Renal cortical epithelial cell (primary cell): ENCODE measurements around the gene FAM20B. TPM values are rescaled to one million over a fixed set of nuclear protein-coding genes. Genes with fewer than 3 reads are reported as not detected.
A peak's percentile ranks its signal among the peaks of the same experiment; 100 is the strongest.

Experiments
- DNase-seq: peaks from one replicate; pipeline ENCODE4 v3.0.0-alpha.2; 2011; ENCODE audit warnings: low read depth
- total RNA-seq: library from RNA; depleted of rRNA; stranded (reverse); fragments of >200 nt; gene quantifications from 2 replicates; pipeline ENCODE4 v1.2.3, GENCODE V29; 2014

Gene FAM20B
- total RNA-seq, 1 donor from 2014 or later = 35.8 TPM

- peak; percentile 80 for DNase-seq
Observed at GRCh38 chr1:179091691-179092165, 66.0 kb downstream of the FAM20B start.

- DNase-seq = no peak
Observed at GRCh38 chr1:179092896-179093461, 67.3 kb downstream of the FAM20B start.

DNA sequence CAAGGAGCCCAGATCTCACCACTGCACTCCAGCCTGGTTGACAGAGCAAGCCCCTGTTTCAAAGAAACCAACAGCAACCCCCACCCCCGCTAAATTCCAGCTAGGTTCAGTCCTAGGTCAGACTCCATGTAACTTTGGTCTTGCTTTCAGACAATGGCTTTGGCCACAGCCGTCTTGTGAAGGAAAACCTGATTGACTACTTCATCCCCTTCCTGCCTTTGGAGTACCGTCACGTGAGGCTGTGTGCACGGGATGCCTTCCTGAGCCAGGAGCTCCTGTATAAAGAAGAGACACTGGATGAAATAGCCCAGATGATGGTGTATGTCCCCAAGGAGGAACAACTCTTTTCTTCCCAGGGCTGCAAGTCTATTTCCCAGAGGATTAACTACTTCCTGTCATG, 69.1 kb downstream of the FAM20B start:
- DNase-seq = no peak

DNA sequence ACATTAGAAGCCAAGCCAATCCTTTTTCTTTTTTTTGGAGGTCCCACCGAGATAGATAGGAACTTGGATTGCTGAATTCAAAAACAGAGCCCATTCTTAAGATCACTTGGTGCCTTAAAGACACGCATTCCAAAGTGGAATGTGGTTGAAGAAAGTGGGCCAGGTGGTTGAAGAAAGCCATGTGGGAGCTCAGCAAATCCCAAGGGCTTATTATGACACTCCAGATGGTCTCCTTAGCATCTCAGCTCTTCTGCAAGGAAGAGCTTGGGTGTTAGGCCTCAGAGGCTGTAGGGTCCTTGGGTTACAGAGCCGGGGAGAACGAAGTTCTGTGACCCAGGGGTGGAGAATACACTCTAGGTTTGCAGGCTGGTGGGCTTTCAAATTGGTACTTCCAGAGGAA, 69.7 kb downstream of the FAM20B start:
- no peak for DNase-seq

DNA sequence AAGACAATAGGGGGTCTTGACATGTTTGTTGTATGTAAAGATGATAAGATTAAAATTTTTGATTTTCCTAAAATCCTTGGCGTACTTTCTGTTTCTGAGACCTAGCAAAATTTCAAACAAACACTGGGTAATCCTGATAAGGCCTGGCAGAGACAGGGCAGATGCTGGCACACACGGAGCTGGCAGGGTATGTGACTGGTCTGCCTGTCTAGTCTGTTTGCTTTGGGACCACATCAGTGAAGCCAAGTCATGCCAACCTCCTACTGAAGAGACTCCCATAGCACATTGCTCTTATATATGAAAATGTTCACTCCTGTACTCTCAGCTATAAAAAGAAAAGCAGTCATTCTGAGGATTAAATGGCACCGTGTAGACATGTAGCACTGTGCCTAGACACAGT, 70.2 kb downstream of the FAM20B start:
- DNase-seq = no peak

- DNase-seq = no peak
Observed at GRCh38 chr1:179099891-179100290, 74.2 kb downstream of the FAM20B start.

GRCh38 chr1:179101566-179101965, 75.9 kb downstream of the FAM20B start:
- no peak for DNase-seq

DNA sequence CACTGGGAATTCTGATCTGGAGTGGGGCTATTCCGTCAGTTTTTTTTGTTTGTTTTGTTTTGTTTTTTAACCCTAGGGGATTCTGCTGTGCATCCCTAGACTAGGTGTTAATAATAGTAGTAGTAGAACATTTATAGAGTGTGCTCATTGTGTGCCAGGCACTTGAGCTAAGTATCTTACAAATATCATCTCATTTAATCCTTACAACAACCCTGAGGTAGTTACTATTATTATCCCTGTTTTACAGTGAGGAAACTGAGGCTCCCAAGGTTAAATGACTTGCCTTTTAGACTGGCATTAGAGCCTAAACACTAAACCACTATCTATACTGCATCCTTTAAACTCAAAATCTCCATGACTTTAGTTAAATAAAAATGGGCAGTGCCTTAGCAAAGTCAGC, 78.3 kb downstream of the FAM20B start:
- no peak for DNase-seq

- no peak for DNase-seq
Observed at GRCh38 chr1:179104611-179105250, 79.0 kb downstream of the FAM20B start.

DNA sequence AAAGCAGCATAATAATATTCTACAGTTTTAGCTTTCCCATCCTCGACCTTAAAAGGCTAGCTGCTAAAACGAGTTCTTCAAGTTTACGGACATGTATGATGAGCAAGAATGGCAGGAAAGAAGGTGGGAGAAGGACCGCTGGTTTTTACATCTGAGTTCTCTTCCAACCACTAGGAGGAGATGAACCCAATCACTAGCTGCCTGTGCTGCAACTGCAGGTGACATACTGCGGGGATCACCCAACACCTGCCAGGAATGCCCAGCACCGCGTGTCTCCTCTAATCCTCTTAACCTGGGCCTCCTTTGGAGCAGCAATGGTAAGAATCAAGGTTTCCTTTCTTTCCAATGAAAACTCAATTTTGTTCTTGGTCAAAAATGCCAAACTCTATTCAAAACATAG, 79.7 kb downstream of the FAM20B start:
- DNase-seq = no peak

GRCh38 chr1:179107706-179108629, 82.3 kb downstream of the FAM20B start:
- DNase-seq = no peak

- DNase-seq = no peak
Observed at GRCh38 chr1:179108644-179109043, 83.0 kb downstream of the FAM20B start.

DNA sequence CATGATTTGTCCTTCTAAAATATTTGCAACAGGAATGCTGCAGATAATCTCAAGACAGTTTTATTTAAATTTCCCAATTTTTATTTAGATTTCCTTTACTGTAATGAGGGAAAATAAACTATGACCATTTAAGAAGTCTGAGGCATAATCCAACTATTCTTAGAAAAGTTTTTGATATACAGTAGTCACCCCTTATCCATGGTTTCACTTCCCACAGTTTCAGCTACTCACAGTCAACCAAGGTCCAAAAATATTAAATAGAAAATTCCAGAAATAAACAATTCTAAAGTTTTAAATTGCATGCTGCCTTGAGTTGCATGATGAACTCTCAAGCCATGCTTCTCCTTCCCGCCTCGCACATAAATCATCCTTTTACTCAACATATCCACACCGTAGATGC, 89.5 kb downstream of the FAM20B start:
- DNase-seq = no peak

- no peak for DNase-seq
Observed at GRCh38 chr1:179119513-179119912, 93.8 kb downstream of the FAM20B start.

DNA sequence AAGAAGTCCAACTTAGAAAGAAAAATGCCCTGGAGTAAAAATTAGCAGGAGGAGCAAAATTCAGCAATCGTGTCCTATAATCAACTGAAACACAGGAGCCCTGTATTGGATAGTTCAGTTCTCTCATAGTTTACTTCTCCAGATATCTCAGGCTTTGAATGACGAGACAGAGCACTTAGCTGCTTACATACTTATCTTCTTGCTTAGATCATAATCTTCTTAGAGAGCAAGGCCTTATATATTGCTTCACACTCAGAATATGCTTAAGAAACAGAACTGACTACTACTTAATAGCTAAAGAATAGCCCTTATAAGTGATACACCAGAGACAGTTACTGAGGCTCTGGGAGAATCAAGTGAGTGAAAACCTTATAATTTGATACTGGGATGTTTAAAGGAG, 95.0 kb downstream of the FAM20B start:
- no peak for DNase-seq

DNA sequence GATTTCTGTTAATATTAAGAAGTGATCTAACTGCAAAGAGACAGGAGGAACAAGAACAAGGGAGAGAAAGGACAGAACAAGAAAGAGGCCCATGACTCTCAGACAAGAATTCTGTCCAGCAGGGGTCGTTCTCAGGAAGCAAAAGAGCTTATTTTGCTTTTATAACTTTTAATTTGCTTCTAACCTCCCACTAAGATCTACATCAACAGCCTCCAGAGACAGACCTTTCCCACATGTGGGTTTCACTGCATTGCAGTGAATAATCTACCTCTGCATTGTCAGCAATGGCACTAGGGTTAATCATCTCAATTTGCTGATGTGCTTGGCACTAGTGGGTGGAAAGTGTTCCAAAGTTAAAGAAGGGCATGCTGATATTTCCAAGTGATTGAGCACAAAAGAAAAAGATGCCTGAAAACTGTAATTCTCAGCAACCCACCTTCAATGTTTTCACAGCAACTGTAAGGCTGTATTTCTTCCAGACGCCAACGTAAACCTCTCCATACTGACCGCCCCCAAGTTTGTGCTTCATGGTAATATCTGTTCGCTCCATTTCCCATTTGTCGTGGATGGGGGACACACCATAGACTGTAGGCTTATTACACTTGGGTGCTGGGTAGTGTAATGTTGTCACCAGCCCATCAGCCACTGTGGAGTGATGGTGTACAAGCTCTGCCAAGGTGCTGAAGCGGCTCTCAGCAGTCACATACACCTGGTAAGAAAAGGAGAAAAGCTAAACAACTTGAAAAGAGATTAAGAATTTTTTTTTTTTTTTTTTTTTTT, 95.7 kb downstream of the FAM20B start:
- peak; percentile 71 for DNase-seq

DNA sequence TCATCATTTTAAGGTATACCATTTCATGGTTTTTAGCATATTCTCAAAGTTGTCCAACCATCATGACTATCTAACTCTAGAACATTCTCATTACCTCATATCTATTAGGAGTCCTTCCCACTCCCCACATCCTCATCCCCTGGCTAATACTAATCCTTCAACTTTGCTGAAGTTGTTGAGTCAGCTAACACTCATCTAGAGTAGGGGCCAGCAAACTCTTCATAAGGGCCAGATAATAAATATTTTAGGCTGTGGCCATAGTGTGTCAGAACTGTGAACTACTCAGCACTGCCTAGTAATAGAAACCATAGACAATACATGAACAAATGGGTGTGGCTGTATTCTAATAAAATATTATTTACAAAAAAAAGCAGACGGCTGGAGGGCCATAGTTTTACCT, 99.2 kb downstream of the FAM20B start:
- DNase-seq = no peak

Other genes starting within 250 kb of the FAM20B start
- 0.60 TPM in 1 of 2 replicates, not detected in the other for gene ANGPTL1, start 154.8 kb upstream of the FAM20B start, total RNA-seq
- gene TOR3A, start 56.2 kb downstream of the FAM20B start, total RNA-seq = 37.5 and 41.9 TPM in 2 replicates
- gene ABL2, start 203.8 kb downstream of the FAM20B start, total RNA-seq = 44.6 and 52.2 TPM in 2 replicates